Choroid plexus epithelial cell (primary cell): ENCODE results near the gene TMEM126B.

ENCODE experiments used
- DNase-seq: peaks from one replicate; pipeline ENCODE4 v3.0.0-alpha.2; 2010; ENCODE audit warnings: low read depth
- H3K4me3 ChIP-seq: 2 replicates; pipeline ENCODE4 v1.5.1; 2011; ENCODE audit warnings: low read depth, mild to moderate bottlenecking, control low read depth, low read length, moderate library complexity
- TF ChIP-seq, protein P1 (sequence below): conservative IDR thresholded peaks from 2 replicates; pipeline ENCODE4 v1.5.1; 2011; ENCODE audit warnings: low read depth, mild to moderate bottlenecking, control low read depth, inconsistent platforms, low read length, moderate library complexity

Gene TMEM126B

GRCh38 chr11:85685820-85686459, 57.5 kb downstream of the TMEM126B start, which contains the start of gene CCDC89:
CCDC89 (minus strand) TSS chr11:85686195; CDS start chr11:85686130, 65 bp downstream.
- H3K4me3 ChIP-seq: peak within 1 kb of the TSS; percentile 60
- TF ChIP-seq, protein P1, sequence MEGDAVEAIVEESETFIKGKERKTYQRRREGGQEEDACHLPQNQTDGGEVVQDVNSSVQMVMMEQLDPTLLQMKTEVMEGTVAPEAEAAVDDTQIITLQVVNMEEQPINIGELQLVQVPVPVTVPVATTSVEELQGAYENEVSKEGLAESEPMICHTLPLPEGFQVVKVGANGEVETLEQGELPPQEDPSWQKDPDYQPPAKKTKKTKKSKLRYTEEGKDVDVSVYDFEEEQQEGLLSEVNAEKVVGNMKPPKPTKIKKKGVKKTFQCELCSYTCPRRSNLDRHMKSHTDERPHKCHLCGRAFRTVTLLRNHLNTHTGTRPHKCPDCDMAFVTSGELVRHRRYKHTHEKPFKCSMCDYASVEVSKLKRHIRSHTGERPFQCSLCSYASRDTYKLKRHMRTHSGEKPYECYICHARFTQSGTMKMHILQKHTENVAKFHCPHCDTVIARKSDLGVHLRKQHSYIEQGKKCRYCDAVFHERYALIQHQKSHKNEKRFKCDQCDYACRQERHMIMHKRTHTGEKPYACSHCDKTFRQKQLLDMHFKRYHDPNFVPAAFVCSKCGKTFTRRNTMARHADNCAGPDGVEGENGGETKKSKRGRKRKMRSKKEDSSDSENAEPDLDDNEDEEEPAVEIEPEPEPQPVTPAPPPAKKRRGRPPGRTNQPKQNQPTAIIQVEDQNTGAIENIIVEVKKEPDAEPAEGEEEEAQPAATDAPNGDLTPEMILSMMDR: no peak
- DNase-seq: peak; percentile 98
